ENCODE measurements around the gene ZBTB46.

- TF ChIP-seq CTCF (IDR thresholded peaks at IDR 0.05), result no peak
- TF ChIP-seq POLR2A (IDR thresholded peaks at IDR 0.05), result no peak
Measured at GRCh38 chr20:63744158-63744557, 86.9 kb downstream of the ZBTB46 start.
